WTC11 (cell line): ENCODE data around the gene C16orf74. TPM values are rescaled to one million over a fixed set of nuclear protein-coding genes. Genes with fewer than 3 reads are reported as not detected.

Experiments used
- ATAC-seq: fragments of 200-7000 bp; cut with Tn5 transposase; 2 replicates; pipeline ENCODE4 v1.10.0; 2021; ENCODE audit warnings: mild to moderate bottlenecking, moderate library complexity
- Bru-seq: library from RNA; stranded (reverse); fragments of 400-500 nt; gene quantifications from one replicate; lab custom pipeline; 2021; lab: Mats Ljungman, UMichigan
- CTCF ChIA-PET: fragments of 300-600 bp; sonication (Branson Sonifier 250); formaldehyde crosslinking; loops from one replicate; lab custom pipeline; 2021; ENCODE audit warnings: antibody characterized with exemption; lab: Charles Lee
- POLR2A ChIA-PET: fragments of 350-600 bp; sonication (Branson Sonifier 250); formaldehyde crosslinking; loops from one replicate; lab custom pipeline; 2021; ENCODE audit warnings: antibody characterized with exemption; lab: Charles Lee
- DNase-seq: peaks from one replicate; pipeline ENCODE4 v3.0.0; 2021; ENCODE audit warnings: low spot score
- H3K27ac Mint-ChIP-seq: 2 replicates; pipeline ENCODE4 v1.8.0; 2021; ENCODE audit warnings: mixed read lengths
- H3K27me3 Mint-ChIP-seq: 2 replicates; pipeline ENCODE4 v1.8.0; 2021; ENCODE audit warnings: low read depth, mild to moderate bottlenecking, moderate library complexity, mixed read lengths
- H3K36me3 Mint-ChIP-seq: 2 replicates; pipeline ENCODE4 v1.8.0; 2021; ENCODE audit warnings: mixed read lengths
- H3K4me1 Mint-ChIP-seq: 2 replicates; pipeline ENCODE4 v1.8.0; 2022; ENCODE audit warnings: mixed read lengths
- H3K4me3 Mint-ChIP-seq: 2 replicates; pipeline ENCODE4 v1.8.0; 2021; ENCODE audit warnings: mild to moderate bottlenecking, moderate library complexity, mixed read lengths
- H3K9me3 Mint-ChIP-seq: 2 replicates; pipeline ENCODE4 v1.8.0; 2021; ENCODE audit warnings: mixed read lengths
- CREM ChIP-seq: sonication (generic); formaldehyde crosslinking; IDR thresholded peaks from 2 replicates; pipeline ENCODE4 v1.8.1; 2022; ENCODE audit warnings: mild to moderate bottlenecking, missing genetic modification reagents, moderate library complexity
- EMX1 ChIP-seq: fragments of 250-450 bp; sonication (Bioruptor Pico); IDR thresholded peaks from 2 replicates; pipeline ENCODE4 v1.8.0; 2021; ENCODE audit warnings: mild to moderate bottlenecking
- FOXP4 ChIP-seq: sonication (generic); formaldehyde crosslinking; IDR thresholded peaks from 2 replicates; pipeline ENCODE4 v1.8.0; 2022; ENCODE audit warnings: mild to moderate bottlenecking, missing genetic modification reagents
- MAX ChIP-seq: sonication (generic); formaldehyde crosslinking; IDR thresholded peaks from 2 replicates; pipeline ENCODE4 v1.8.0; 2022; ENCODE audit warnings: mild to moderate bottlenecking, missing genetic modification reagents
- NFATC4 ChIP-seq: fragments of 250-450 bp; sonication (Bioruptor Pico); IDR thresholded peaks from 2 replicates; pipeline ENCODE4 v1.9.0; 2021; ENCODE audit warnings: mild to moderate bottlenecking
- NFE2L1 ChIP-seq: sonication (generic); formaldehyde crosslinking; IDR thresholded peaks from 2 replicates; pipeline ENCODE4 v1.8.1; 2023; ENCODE audit warnings: missing genetic modification reagents
- NFYB ChIP-seq: sonication (generic); formaldehyde crosslinking; conservative IDR thresholded peaks from 2 replicates; pipeline ENCODE4 v1.8.0; 2022; ENCODE audit warnings: low read depth, missing genetic modification reagents
- NR2C2 ChIP-seq: sonication (generic); formaldehyde crosslinking; IDR thresholded peaks from 2 replicates; pipeline ENCODE4 v1.8.0; 2022; ENCODE audit warnings: mild to moderate bottlenecking, missing genetic modification reagents
- RORB ChIP-seq: fragments of 250-450 bp; sonication (Bioruptor Pico); IDR thresholded peaks from 2 replicates; pipeline ENCODE4 v1.9.0; 2021; ENCODE audit warnings: mild to moderate bottlenecking
- SMAD3 ChIP-seq: sonication (generic); formaldehyde crosslinking; IDR thresholded peaks from 2 replicates; pipeline ENCODE4 v1.8.0; 2022; ENCODE audit warnings: missing genetic modification reagents, mild to moderate bottlenecking, borderline replicate concordance
- ZBTB43 ChIP-seq: sonication (generic); formaldehyde crosslinking; IDR thresholded peaks from 2 replicates; pipeline ENCODE4 v1.8.1; 2023; ENCODE audit warnings: mild to moderate bottlenecking, missing genetic modification reagents
- ZNF232 ChIP-seq: sonication (generic); formaldehyde crosslinking; IDR thresholded peaks from 2 replicates; pipeline ENCODE4 v1.8.0; 2022; ENCODE audit warnings: mild to moderate bottlenecking, missing genetic modification reagents
- ZNF263 ChIP-seq: sonication (generic); formaldehyde crosslinking; IDR thresholded peaks from 2 replicates; pipeline ENCODE4 v1.8.1; 2022; ENCODE audit warnings: low read depth, mild to moderate bottlenecking, moderate library complexity, missing genetic modification reagents
- ZNF317 ChIP-seq: sonication (generic); formaldehyde crosslinking; IDR thresholded peaks from 2 replicates; pipeline ENCODE4 v1.8.1; 2023; ENCODE audit warnings: low read depth, mild to moderate bottlenecking, moderate library complexity, missing genetic modification reagents, borderline replicate concordance
- ZNF423 ChIP-seq: fragments of 250-450 bp; sonication (Bioruptor Pico); IDR thresholded peaks from 2 replicates; pipeline ENCODE4 v2.1.2; 2022; ENCODE audit warnings: mild to moderate bottlenecking, moderate library complexity
- long read RNA-seq, 3 experiments: library from RNA in 1 of 3; library from capped mRNA in 1 of 3; library from polyadenylated mRNA in 1 of 3; unstranded in 2 of 3; stranded (forward) in 1 of 3; transcript quantifications; one replicate each; pipeline ENCODE4 v2.0.0, GENCODE V29; 2021
- total RNA-seq: library from RNA; stranded (reverse); gene quantifications from 3 replicates; pipeline ENCODE4 v1.2.3, GENCODE V29; 2021
- TF ChIP-seq, protein P1 (sequence below): sonication (generic); formaldehyde crosslinking; IDR thresholded peaks from 2 replicates; pipeline ENCODE4 v1.8.1; 2022; ENCODE audit warnings: mild to moderate bottlenecking, moderate library complexity, missing genetic modification reagents
- TF ChIP-seq, protein P2 (sequence below): sonication (generic); formaldehyde crosslinking; IDR thresholded peaks from 2 replicates; pipeline ENCODE4 v1.8.1; 2023; ENCODE audit warnings: mild to moderate bottlenecking, missing genetic modification reagents, moderate library complexity
- TF ChIP-seq, protein P3 (sequence below): sonication (generic); formaldehyde crosslinking; IDR thresholded peaks from 2 replicates; pipeline ENCODE4 v1.8.0; 2023; ENCODE audit warnings: missing genetic modification reagents

C16orf74 gene
- total RNA-seq (6.3 to 8.3 TPM (median 7.9 TPM) in 3 replicates), Bru-seq, nascent RNA (percentile 49 among the genes with signal in this experiment)
- long read RNA-seq, experiment 1, transcript C16orf74-201 (4 exons, 906 nt): major isoform, 8 of 15 reads
- long read RNA-seq, experiment 1, partial matches to known transcripts: 0 of 15 reads
- long read RNA-seq, experiment 1, other reads (novel, unspliced or antisense): 3 of 15 reads
- long read RNA-seq, experiment 2, transcript C16orf74-201 (4 exons, 906 nt): major isoform, 6 of 17 reads
- long read RNA-seq, experiment 2, partial matches to known transcripts: 0 of 17 reads
- long read RNA-seq, experiment 2, other reads (novel, unspliced or antisense): 7 of 17 reads
- long read RNA-seq, experiment 3: 0 reads

DNA sequence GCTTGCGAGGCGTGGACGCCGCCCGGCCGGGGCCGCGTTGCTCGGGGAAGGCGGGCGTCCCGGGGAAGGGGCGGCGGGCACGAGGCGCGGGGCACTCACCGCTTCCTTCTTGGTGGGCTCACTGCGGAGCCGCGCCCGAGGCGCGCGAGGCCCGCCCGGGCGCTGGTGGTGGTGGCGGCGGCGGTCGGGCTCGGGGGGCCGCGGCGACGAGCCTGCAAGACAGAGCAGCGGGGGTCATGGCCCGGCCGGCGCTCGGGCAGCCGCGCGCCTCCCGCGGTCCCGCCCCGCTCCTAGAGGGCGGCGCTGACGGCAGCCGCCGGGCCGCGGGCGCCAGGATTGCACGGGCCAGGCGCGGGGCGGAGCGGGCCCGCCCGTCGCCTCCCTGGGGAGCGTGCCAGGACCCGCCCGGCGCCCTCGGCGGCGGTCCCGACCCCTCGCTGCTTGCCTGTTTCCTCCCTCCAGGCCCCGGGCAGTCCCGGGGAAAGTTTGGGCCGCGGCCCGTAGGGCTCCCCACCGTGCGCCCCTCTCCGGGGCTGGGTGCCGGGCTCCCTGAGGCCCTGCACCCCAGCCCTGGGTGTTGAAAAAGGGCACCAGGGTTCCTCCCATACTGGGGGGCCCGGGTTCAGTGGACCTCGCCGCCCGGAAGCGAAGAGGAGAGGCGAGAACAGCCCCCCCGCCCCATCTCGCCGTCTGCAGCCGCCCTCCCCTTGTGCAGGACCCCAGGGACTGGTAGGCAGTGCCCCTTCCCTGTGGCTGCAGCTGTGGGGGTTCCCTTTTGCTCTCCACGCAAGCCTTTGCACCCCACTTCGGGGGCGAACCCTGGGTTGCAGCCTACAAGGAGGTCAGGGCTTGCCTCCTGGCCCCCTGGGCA is at the start of gene C16orf74:
C16orf74 (minus strand) TSS at position 270 of the 871 bp plus-strand sequence. CDS start 15,879 bp downstream, outside the sequence.
- ATAC-seq (peak; percentile 46), DNase-seq (peak; percentile 35)
- POLR2A ChIA-PET: no interaction called here
- Mint-ChIP-seq H3K4me3 (peak within 1 kb of the TSS; percentile 89), H3K36me3 (no peaks in the 10 kb centered on the region)
- CTCF ChIA-PET: interaction anchor here (1.0 kb wide), 2 partner anchors 9 to 335 kb away, joined by 3 read pairs; no protein-coding TSS in a partner anchor
- TF ChIP-seq, protein P1, sequence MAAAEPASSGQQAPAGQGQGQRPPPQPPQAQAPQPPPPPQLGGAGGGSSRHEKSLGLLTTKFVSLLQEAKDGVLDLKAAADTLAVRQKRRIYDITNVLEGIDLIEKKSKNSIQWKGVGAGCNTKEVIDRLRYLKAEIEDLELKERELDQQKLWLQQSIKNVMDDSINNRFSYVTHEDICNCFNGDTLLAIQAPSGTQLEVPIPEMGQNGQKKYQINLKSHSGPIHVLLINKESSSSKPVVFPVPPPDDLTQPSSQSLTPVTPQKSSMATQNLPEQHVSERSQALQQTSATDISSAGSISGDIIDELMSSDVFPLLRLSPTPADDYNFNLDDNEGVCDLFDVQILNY (CRISPR knock-in tag): no peak
- TF ChIP-seq RORB (no peak), EMX1 (CRISPR knock-in tag) (no peak), NFE2L1 (CRISPR knock-in tag) (no peak), FOXP4 (CRISPR knock-in tag) (peak; percentile 17; the same call in 1 of the 2 replicates), NFATC4 (no peak)
- TF ChIP-seq, protein P2, sequence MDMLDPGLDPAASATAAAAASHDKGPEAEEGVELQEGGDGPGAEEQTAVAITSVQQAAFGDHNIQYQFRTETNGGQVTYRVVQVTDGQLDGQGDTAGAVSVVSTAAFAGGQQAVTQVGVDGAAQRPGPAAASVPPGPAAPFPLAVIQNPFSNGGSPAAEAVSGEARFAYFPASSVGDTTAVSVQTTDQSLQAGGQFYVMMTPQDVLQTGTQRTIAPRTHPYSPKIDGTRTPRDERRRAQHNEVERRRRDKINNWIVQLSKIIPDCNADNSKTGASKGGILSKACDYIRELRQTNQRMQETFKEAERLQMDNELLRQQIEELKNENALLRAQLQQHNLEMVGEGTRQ (CRISPR knock-in tag): 0 out of 2 replicates have a peak, but pooled peaks have one; percentile 16
- TF ChIP-seq, protein P3, sequence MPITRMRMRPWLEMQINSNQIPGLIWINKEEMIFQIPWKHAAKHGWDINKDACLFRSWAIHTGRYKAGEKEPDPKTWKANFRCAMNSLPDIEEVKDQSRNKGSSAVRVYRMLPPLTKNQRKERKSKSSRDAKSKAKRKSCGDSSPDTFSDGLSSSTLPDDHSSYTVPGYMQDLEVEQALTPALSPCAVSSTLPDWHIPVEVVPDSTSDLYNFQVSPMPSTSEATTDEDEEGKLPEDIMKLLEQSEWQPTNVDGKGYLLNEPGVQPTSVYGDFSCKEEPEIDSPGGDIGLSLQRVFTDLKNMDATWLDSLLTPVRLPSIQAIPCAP (CRISPR knock-in tag): no peak
- TF ChIP-seq, all 79 proteins: peak for 2
- Mint-ChIP-seq H3K9me3 (no peaks in the 10 kb centered on the region), H3K27me3 (peaks cover 26% of the 10 kb centered on the region), H3K27ac (no peak within 1 kb of the TSS), H3K4me1 (peaks cover 45% of the 10 kb centered on the region)

- no peaks in the 10 kb centered on the region for H3K27me3 Mint-ChIP-seq
- CTCF ChIA-PET: interaction anchor here (0.6 to 1.4 kb wide), 3 partner anchors 19 to 548 kb away, joined by 3 to 8 read pairs (median 5); no protein-coding TSS in a partner anchor
- peak overlapping the region; percentile 87 for H3K27ac Mint-ChIP-seq
- POLR2A ChIA-PET: no interaction called here
- H3K9me3 Mint-ChIP-seq: no peaks in the 10 kb centered on the region
- peaks cover 55% of the 10 kb centered on the region for H3K36me3 Mint-ChIP-seq
- peak overlapping the region; percentile 87 for H3K4me3 Mint-ChIP-seq
- ATAC-seq (no peak; the same call in 1 of the 2 replicates), DNase-seq (no peak)
- TF ChIP-seq ZBTB43 (CRISPR knock-in tag) (no peak), ZNF232 (CRISPR knock-in tag) (no peak)
- TF ChIP-seq, all 79 proteins: peak for 0
- H3K4me1 Mint-ChIP-seq: peaks cover 26% of the 10 kb centered on the region
These were observed 49.4 kb upstream of the C16orf74 start for GRCh38 chr16:85800321-85800669.

DNA sequence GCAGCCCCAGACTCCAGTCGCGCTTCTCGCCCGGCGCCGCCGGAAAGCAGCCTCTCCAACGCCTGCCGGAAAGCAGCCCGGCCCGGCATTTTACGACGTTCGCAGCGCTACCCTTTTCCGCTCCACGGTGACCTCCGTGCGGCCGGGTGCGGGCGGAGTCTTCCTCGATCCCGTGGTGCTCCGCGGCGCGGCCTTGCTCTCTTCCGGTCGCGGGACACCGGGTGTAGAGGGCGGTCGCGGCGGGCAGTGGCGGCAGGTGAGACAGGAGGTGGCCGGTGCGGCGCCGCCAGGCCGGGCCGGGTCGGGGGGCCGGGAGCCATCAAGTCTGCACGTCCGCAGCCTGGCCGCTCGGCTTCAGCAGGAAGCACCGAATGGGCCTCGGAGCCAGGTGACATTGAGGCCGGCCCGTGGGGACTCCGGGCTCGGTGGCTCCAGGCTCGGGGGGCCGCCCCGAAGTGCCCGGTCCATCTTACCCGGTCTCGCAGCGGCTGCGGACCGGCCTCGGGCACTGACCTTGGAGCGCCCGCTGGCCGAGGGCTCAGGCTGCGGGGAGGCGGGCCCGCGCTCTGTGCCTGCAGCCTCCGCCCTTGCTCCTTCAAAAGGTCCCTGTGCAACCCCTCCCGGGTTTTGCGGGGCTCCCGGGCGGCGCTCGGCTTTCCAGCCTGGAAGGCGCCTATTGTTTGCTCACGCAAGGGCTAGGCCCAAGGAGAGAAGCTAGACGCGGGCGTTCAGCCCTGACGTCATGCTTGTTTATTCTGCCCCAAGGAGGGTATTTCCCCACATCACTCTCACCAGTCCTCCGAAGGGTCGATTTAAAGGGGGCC is 48.8 kb upstream of the C16orf74 start, which contains the start of the genes COX4I1 and EMC8:
COX4I1 (plus strand) TSS at position 199 of the 824 bp plus-strand sequence. CDS start 1,511 bp downstream, outside the sequence.
EMC8 (minus strand) TSS at position 48 of the 824 bp plus-strand sequence. CDS start 249 bp downstream, outside the sequence.
- ATAC-seq (peak; percentile 91), DNase-seq (peak; percentile 94)
- CTCF ChIA-PET: interaction anchor here (1.4 kb wide), 1 partner anchor 20 kb away, joined by 8 read pairs; no protein-coding TSS in a partner anchor
- Mint-ChIP-seq H3K9me3 (no peaks in the 10 kb centered on the region), H3K4me1 (peaks cover 26% of the 10 kb centered on the region), H3K27ac (peak within 1 kb of the TSS; percentile 87), H3K36me3 (peaks cover 53% of the 10 kb centered on the region), H3K27me3 (no peaks in the 10 kb centered on the region), H3K4me3 (peak within 1 kb of the TSS; percentile 87)
- POLR2A ChIA-PET: no interaction called here
- TF ChIP-seq, protein P1 (CRISPR knock-in tag): no peak; the same call in 1 of the 2 replicates
- TF ChIP-seq MAX (CRISPR knock-in tag): 0 out of 2 replicates have a peak, but pooled peaks have one; percentile 58
- TF ChIP-seq NR2C2 (CRISPR knock-in tag): no peak
- 0 out of 2 replicates have a peak, but pooled peaks have one; percentile 23 for TF ChIP-seq ZNF263 (CRISPR knock-in tag)
- no peak for TF ChIP-seq ZNF423
- no peak for TF ChIP-seq SMAD3 (CRISPR knock-in tag)
- no peak for TF ChIP-seq NFYB (CRISPR knock-in tag)
- peak; percentile 72 for TF ChIP-seq CREM (CRISPR knock-in tag)
- no peak for TF ChIP-seq ZNF317
